Vagina (tissue), 2 donors: ENCODE results near the gene PLEKHG1.

Experiments used
- POLR2AphosphoS5 ChIP-seq, 2 donors: sonication (generic); formaldehyde crosslinking; IDR thresholded peaks; one replicate each; pipeline ENCODE4 v1.9.0; 2017; ENCODE audit warnings: antibody characterized with exemption in 2 of 2, mild to moderate bottlenecking in 2 of 2, low read depth in 1 of 2; ENCODE audit not compliant: insufficient read depth in 1 of 2
- TF ChIP-seq, protein P1 (sequence below), 3 experiments: fragments of 450-650 bp in 2 of 3; fragments of 200-600 bp in 1 of 3; sonication (generic) in 1 of 3; IDR thresholded peaks; one replicate each; pipeline ENCODE4 v1.5.1; 2017 to 2019; ENCODE audit warnings: antibody characterized with exemption in 3 of 3, mild to moderate bottlenecking in 2 of 3, moderate library complexity in 2 of 3

DNA sequence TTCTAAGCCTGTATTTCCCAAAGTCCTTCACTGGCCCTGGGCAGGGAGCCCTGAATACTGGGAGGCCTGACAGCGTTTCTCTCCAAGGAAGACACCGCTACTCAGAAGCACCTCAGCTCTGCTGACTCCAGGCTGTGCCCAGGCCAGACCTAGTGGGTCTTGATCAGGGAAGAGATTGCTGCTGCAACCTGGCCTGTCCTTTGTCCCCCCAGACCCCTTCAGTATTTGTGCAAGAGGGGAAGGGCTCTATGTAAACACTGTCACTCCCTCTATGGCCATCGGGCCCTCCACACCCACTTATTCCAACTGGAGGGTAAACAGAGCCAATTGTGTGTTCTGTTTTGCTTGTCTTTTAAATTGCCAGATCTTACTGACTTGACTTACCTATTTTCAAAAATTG lies 20.6 kb downstream of the PLEKHG1 start:
- TF ChIP-seq, protein P1, sequence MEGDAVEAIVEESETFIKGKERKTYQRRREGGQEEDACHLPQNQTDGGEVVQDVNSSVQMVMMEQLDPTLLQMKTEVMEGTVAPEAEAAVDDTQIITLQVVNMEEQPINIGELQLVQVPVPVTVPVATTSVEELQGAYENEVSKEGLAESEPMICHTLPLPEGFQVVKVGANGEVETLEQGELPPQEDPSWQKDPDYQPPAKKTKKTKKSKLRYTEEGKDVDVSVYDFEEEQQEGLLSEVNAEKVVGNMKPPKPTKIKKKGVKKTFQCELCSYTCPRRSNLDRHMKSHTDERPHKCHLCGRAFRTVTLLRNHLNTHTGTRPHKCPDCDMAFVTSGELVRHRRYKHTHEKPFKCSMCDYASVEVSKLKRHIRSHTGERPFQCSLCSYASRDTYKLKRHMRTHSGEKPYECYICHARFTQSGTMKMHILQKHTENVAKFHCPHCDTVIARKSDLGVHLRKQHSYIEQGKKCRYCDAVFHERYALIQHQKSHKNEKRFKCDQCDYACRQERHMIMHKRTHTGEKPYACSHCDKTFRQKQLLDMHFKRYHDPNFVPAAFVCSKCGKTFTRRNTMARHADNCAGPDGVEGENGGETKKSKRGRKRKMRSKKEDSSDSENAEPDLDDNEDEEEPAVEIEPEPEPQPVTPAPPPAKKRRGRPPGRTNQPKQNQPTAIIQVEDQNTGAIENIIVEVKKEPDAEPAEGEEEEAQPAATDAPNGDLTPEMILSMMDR (IDR thresholded peaks at IDR 0.05) = no peak
- TF ChIP-seq POLR2AphosphoS5 (IDR thresholded peaks at IDR 0.05; ENCODE audit: insufficient read depth in 1 of 2, low read depth in 1 of 2) = no peak
